Cardiac fibroblast (primary cell): ENCODE measurements around the gene STX1A.
A peak's percentile ranks its signal among the peaks of the same experiment; 100 is the strongest.

Experiments
- DNase-seq, 2 donors: peaks; one replicate each; pipeline versions ENCODE4 v3.0.0 to v3.0.0-alpha.2; 2010; ENCODE audit warnings: low read depth in 2 of 2
- H3K4me3 ChIP-seq, 2 donors: replicated peaks in 1 of 2; 1 replicate in 1 of 2; 2 replicates in 1 of 2; pipeline ENCODE4 v1.5.1; 2011; ENCODE audit warnings: low read depth in 2 of 2, low read length in 2 of 2, mild to moderate bottlenecking in 2 of 2, moderate library complexity in 1 of 2
- TF ChIP-seq, protein P1 (sequence below): IDR thresholded peaks from one replicate; pipeline ENCODE4 v1.5.1; 2011; ENCODE audit warnings: low read depth, mild to moderate bottlenecking, low read length, inconsistent platforms

The STX1A gene

DNA sequence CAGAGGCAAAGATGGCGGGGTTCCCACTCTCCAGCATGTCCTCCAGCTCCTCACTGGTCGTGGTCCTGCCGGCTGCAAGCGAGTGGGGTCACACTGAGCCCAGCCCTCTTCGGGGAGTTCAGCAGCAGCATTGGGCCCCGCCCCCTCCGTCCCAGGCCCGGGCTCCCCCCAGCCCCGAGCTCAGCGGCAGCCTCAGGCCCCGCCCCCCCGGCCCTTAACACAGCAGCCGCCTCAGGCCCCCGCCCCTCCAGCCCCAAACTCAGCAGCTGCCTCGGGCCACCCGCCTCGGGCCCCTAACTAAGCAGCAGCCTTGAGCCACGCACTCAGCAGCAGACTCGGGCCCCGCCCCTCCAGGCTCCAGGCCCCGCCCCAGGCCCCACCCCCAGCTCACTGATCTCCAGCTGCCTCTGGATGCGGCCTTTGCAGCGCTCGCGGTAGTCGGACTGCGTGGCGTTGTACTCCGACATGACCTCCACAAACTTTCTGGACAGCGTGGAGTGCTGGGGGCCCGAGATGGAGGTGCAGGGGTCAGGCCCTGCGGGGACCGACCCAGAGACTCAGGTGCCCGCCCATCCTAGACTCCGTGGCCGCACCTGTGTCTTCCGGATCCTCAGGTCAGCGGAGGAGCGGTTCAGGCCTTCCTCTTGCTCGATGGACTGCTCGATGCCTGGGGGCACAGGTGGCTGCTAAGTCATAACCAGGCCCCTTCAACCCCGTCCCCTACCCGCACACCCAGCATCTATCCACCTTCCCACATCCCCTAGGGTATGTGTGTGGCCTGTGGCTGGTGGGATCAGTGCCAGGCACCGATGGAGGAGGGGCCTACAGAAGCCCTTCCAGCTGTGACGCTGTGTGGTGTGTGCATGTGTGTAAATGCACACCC is 15.5 kb downstream of the STX1A start:
- DNase-seq = peak; percentile 45 to 64
- H3K4me3 ChIP-seq = no peak overlapping the region
- TF ChIP-seq, protein P1, sequence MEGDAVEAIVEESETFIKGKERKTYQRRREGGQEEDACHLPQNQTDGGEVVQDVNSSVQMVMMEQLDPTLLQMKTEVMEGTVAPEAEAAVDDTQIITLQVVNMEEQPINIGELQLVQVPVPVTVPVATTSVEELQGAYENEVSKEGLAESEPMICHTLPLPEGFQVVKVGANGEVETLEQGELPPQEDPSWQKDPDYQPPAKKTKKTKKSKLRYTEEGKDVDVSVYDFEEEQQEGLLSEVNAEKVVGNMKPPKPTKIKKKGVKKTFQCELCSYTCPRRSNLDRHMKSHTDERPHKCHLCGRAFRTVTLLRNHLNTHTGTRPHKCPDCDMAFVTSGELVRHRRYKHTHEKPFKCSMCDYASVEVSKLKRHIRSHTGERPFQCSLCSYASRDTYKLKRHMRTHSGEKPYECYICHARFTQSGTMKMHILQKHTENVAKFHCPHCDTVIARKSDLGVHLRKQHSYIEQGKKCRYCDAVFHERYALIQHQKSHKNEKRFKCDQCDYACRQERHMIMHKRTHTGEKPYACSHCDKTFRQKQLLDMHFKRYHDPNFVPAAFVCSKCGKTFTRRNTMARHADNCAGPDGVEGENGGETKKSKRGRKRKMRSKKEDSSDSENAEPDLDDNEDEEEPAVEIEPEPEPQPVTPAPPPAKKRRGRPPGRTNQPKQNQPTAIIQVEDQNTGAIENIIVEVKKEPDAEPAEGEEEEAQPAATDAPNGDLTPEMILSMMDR = no peak

DNA sequence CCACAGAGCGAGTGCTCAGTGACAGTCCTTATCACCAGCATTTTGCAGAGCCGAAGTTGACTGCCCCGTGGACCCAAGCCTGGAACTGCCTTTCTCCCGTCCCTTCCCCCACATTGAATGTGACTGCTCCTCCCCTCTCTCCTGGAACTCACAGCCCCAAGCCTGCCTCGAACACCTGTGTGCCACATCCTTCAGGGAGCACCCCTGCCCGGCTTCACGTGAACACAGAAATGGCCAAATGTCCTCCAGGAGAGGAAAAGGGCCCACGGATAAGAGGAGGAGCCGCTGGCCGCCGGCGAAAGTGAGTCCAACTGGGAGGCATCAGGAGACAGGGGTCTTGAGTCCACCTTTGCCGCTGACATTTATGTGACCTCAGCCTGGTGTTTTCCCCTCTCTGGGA is 16.2 kb downstream of the STX1A start:
- no peak for DNase-seq
- H3K4me3 ChIP-seq = no peak overlapping the region
- TF ChIP-seq, protein P1 = no peak

DNA sequence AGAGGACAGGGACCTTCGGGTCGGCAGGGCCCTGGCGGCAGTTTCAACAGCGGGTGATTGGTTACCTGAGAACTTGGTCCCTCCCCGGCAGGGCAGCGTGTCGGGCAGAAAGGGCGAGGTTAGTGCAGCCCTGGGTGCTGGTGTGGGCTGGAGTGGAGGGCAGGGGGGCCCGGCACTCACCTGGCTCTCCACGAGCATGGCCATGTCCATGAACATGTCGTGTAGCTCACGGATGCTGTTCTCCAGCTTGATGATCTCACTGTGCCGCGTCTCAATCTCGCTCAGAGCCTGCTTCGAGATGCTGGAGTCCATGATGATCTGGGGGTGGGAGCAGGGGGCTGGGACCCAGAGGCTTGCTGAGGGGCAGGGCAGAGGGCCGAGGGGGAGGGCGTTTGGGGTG is 16.8 kb downstream of the STX1A start:
- H3K4me3 ChIP-seq = no peak overlapping the region
- TF ChIP-seq, protein P1 = no peak
- no peak for DNase-seq

DNA sequence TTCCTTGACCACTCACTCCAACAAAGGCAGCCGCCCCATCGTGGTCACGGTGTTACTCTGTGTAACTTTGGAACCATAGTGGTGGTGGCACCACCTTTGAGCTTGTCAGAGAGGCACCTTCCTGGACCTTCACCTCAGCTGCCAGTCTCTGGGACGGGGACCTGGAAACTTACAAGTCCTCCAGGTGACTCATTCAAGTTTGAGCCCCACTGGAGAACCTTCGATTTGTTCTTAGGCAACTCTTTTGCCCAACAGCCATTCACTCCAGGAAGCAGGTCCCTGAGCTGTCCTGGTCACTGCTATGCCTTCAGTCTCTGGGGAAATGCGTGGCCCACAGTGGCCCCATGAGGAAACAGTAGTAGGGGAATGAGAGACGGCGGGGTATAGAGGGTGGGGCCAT is 17.2 kb downstream of the STX1A start:
- TF ChIP-seq, protein P1 = no peak
- DNase-seq = no peak
- H3K4me3 ChIP-seq = no peak overlapping the region

DNA sequence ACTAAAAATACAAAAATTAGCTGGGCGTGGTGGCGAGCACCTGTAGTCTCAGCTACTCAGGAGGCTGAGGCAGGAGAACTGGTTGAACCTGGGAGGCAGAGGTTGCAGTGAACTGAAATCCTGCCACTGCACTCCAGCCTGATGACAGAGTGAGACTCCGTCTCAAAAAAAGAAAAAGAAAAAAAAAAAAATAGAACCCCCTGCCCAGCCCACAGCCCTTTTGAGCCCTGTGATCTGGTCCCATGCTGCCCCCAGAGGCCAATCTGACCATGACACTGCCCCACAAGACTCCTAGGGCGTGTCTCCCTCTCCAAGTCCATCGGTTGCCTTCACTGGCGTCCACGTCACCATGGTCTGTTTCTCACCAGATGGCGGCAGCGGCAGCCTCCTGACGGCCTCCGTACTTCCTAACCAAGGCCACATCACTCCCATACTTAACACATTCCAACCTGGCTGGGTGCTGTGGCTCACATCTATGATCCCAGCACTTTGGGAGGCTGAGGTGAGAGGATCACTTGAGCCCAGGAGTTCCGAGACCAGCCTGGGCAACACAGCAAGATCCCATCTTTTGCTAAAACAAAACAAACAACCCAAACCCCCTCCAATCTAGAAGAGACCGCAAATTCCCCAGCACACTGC is 18.0 kb downstream of the STX1A start:
- DNase-seq = peak; percentile 54 to 85
- TF ChIP-seq, protein P1 = peak; percentile 58
- H3K4me3 ChIP-seq = no peak overlapping the region

DNA sequence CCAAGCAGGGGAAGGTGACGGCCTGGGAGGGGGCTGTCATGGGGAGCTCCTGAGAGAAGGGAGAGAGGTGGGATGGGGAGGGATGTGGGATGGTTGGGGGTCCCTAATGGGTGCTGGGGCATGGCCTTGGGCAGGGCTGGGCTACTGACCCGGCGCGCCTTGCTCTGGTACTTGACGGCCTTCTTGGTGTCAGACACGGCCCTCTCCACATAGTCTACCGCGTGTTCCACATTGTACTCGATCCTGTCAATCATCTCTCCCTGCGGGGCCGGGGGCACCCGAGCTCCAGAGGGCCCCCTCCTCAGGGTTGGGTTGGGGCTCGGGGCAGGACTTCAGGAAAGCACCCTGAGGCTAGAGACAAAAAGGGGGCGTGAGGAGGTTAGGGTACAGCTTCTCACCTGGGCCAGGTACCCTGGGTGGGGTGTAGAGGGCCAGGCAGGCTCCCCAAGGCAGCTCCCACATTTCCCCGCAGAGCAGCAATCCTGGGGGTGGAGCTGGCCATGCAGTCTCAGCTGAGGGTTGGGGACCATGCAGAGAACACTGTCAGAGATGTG is 18.8 kb downstream of the STX1A start:
- TF ChIP-seq, protein P1 = no peak
- H3K4me3 ChIP-seq = no peak overlapping the region
- no peak for DNase-seq
